Measurements from ENCODE around the gene NHERF2.

Gene NHERF2

DNA sequence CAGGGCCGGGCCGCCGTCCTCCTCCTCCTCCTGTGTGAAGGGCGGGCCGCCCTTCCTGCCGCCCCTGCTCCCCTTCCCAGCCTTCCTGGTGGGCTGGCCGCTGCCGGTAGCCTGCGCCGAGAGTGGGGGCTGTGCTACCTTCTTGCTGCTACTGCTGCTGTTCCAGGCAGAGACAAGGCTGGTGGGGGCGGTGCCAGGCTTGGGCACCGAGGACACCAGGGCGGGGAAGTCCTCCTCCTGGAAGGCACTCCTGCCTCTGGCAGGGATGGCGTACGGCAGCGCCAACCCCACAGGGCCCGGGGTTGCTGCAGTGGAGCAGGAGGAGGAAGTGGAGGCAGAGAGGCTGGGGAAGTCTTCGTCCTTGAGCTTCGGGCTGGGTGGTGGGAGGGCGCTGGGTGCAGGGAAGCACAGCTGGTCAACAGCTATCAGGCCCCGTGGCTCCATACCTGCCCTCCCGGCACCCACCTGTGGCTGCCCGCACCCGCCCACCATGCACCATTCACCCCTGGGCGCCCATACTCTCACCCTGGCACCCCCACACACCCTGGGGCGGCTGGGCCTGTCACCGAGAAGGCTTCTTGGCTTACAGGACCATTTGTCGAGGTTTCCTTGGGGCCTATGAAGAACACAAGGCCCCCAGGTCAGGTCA is 26.7 kb upstream of the NHERF2 start:
- TF ChIP-seq, protein P1, sequence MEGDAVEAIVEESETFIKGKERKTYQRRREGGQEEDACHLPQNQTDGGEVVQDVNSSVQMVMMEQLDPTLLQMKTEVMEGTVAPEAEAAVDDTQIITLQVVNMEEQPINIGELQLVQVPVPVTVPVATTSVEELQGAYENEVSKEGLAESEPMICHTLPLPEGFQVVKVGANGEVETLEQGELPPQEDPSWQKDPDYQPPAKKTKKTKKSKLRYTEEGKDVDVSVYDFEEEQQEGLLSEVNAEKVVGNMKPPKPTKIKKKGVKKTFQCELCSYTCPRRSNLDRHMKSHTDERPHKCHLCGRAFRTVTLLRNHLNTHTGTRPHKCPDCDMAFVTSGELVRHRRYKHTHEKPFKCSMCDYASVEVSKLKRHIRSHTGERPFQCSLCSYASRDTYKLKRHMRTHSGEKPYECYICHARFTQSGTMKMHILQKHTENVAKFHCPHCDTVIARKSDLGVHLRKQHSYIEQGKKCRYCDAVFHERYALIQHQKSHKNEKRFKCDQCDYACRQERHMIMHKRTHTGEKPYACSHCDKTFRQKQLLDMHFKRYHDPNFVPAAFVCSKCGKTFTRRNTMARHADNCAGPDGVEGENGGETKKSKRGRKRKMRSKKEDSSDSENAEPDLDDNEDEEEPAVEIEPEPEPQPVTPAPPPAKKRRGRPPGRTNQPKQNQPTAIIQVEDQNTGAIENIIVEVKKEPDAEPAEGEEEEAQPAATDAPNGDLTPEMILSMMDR (IDR thresholded peaks at IDR 0.05; ENCODE audit: unreplicated experiment in 3 of 3), result no peak
- Mint-ChIP-seq H3K27ac (no peak overlapping the region), H3K9me3 (no peaks in the 10 kb centered on the region), H3K4me3 (no peak overlapping the region), H3K27me3 (ENCODE audit: low read depth) (peaks cover 4% of the 10 kb centered on the region), H3K4me1 (peaks cover 9% of the 10 kb centered on the region), H3K36me3 (ENCODE audit: low read depth) (peaks cover 23% of the 10 kb centered on the region)

DNA sequence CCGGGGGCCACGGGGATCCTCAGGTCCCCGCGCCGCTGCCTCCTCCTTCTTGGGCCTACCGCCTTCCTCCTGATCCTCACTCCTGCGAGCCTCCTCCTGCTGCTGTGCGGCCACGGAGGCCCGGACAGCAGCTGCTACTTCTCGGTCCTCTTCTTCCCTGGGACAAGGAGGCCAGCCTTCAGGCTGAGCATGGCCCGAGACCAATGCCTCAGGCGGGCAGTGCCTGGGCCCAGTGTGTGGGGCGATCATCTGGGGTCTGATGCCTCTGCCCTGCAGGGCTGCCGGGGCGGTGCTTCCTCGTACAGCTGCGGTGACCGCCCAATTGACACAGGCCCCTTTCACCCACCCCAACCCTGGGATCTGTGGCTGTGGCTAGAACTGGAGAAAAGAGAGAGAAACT is 25.7 kb upstream of the NHERF2 start:
- no peaks in the 10 kb centered on the region for H3K27me3 Mint-ChIP-seq (ENCODE audit: low read depth)
- peaks cover 14% of the 10 kb centered on the region for H3K4me1 Mint-ChIP-seq
- H3K36me3 Mint-ChIP-seq (ENCODE audit: low read depth), result peaks cover 18% of the 10 kb centered on the region
- TF ChIP-seq, protein P1 (IDR thresholded peaks at IDR 0.05; ENCODE audit: unreplicated experiment in 3 of 3), result no peak
- H3K4me3 Mint-ChIP-seq, result no peak overlapping the region
- no peaks in the 10 kb centered on the region for H3K9me3 Mint-ChIP-seq
- H3K27ac Mint-ChIP-seq, result no peak overlapping the region

- Mint-ChIP-seq H3K4me1 (peaks cover 16% of the 10 kb centered on the region), H3K4me3 (no peak overlapping the region), H3K27me3 (ENCODE audit: low read depth) (peaks cover 2% of the 10 kb centered on the region), H3K36me3 (ENCODE audit: low read depth) (peaks cover 18% of the 10 kb centered on the region), H3K27ac (no peak overlapping the region), H3K9me3 (no peaks in the 10 kb centered on the region)
- TF ChIP-seq, protein P1 (IDR thresholded peaks at IDR 0.05; ENCODE audit: unreplicated experiment in 3 of 3), result no peak
These were observed 25.0 kb upstream of the NHERF2 start for GRCh38 chr16:2001456-2002355.

DNA sequence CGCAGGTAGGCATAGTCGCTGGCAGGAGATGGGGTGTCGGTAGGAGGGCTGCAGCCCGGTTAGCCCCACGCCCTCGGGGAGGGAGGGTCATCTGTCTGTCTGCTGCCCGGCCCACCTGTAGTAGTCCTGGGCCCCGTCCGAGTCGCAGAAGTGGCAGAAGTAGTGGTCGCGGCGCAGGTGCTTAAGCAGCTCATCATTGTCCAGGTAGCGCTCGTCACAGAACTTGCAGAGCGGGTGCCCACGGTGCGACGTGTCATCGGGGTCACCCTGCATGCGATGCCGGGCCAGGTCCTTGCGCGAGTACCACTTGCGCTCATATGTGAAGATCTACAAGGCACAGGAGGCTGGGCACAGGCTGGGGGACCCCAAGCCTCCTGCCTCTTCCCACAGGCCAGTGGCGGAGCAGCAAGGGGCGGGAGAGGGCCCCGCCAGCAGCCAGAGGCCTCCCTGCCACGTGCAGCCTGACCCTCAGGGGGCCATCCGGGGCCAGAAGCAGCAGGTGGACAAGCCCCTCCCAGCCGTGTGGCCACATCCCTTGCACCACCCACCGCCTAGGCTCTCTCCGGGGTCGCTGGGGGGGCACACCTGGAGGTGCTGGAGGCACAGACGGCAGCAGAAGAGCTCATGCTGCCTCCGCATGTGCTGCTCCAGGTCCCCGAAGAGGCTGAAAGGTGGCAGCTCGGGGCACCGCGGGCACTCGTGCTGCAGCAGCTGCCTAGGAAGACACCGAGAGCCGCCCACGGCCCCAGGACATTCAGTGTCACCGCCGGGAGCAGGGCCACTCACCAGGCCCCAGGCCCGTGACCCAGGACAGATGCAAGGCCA is 24.1 kb upstream of the NHERF2 start:
- Mint-ChIP-seq H3K36me3 (ENCODE audit: low read depth) (peaks cover 14% of the 10 kb centered on the region), H3K4me1 (peaks cover 19% of the 10 kb centered on the region), H3K27me3 (ENCODE audit: low read depth) (peaks cover 4% of the 10 kb centered on the region), H3K27ac (no peak overlapping the region), H3K9me3 (no peaks in the 10 kb centered on the region), H3K4me3 (no peak overlapping the region)
- TF ChIP-seq, protein P1 (IDR thresholded peaks at IDR 0.05; ENCODE audit: unreplicated experiment in 3 of 3), result no peak

DNA sequence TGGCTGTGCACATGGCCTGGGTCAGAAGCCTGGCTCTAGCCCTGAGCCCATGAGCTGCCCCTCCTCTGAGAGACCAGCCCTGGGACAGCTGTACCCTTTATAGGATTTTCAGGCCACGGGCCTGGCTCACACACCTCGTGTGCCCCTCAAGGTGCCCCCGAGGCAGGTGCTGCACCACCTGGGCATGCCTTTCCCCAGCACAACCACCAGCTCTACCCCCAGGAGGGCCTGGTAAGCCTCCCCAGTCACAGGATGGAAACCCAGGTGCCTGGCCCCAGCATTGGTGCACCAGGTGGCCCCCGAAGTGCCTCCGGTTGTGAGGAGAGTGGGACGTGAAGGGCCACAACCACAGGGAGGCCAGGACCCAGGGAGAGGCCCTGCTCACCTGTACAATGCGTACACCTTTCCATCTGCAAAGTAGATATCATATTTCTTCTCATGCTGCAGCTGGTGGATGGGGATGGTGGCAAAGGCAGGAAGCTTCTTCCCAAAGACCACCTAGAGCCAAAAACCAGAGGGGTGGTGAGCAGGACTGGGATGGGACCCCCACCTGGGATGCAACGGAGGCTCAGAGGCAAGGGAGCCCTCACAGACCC is 23.4 kb upstream of the NHERF2 start:
- TF ChIP-seq, protein P1 (IDR thresholded peaks at IDR 0.05; ENCODE audit: unreplicated experiment in 3 of 3), result no peak
- Mint-ChIP-seq H3K27me3 (ENCODE audit: low read depth) (peaks cover 4% of the 10 kb centered on the region), H3K4me1 (peaks cover 25% of the 10 kb centered on the region), H3K9me3 (no peaks in the 10 kb centered on the region), H3K27ac (no peak overlapping the region), H3K4me3 (no peak overlapping the region), H3K36me3 (ENCODE audit: low read depth) (peaks cover 10% of the 10 kb centered on the region)
